Stimulated activated CD4-positive, alpha-beta T cell treated with anti-CD3 and anti-CD28 coated beads, Interleukin-4, amount 100 ng/mL, for 24 hours (primary cell): ENCODE results near the gene TRABD.

Experiments
- DNase-seq: peaks from one replicate; pipeline ENCODE4 v3.0.0-alpha.2; 2020

TRABD gene

GRCh38 chr22:50246242-50247175 lies 60.8 kb downstream of the TRABD start:
- no peak for DNase-seq

- DNase-seq: peak; percentile 51
Measured at GRCh38 chr22:50247748-50248147, 62.0 kb downstream of the TRABD start.

GRCh38 chr22:50248196-50249081 lies 62.7 kb downstream of the TRABD start:
- no peak for DNase-seq
